Measurements from ENCODE around the gene TBL1XR1.
"Not testable (repeated sequence)": the region's sequence is repeated elsewhere in the genome, so short reads cannot be mapped to it uniquely, and the experiment has no call there.

- TF ChIP-seq CTCF, POLR2A, EP300 (IDR thresholded peaks at IDR 0.05): not testable (repeated sequence)
Observed at GRCh38 chr3:177188325-177188724, 9.0 kb downstream of the TBL1XR1 start.
